CD4-positive, alpha-beta T cell treated with Interleukin-15 for 4 hours (primary cell): ENCODE results near the gene SPECC1L.
A peak's percentile ranks its signal among the peaks of the same experiment; 100 is the strongest.
"Not testable (repeated sequence)": the region's sequence is repeated elsewhere in the genome, so short reads cannot be mapped to it uniquely, and the experiment has no call there.

ENCODE experiments used
- DNase-seq: peaks from one replicate; pipeline ENCODE4 v3.0.0-alpha.2; 2020; ENCODE audit warnings: low spot score

Gene SPECC1L

DNA sequence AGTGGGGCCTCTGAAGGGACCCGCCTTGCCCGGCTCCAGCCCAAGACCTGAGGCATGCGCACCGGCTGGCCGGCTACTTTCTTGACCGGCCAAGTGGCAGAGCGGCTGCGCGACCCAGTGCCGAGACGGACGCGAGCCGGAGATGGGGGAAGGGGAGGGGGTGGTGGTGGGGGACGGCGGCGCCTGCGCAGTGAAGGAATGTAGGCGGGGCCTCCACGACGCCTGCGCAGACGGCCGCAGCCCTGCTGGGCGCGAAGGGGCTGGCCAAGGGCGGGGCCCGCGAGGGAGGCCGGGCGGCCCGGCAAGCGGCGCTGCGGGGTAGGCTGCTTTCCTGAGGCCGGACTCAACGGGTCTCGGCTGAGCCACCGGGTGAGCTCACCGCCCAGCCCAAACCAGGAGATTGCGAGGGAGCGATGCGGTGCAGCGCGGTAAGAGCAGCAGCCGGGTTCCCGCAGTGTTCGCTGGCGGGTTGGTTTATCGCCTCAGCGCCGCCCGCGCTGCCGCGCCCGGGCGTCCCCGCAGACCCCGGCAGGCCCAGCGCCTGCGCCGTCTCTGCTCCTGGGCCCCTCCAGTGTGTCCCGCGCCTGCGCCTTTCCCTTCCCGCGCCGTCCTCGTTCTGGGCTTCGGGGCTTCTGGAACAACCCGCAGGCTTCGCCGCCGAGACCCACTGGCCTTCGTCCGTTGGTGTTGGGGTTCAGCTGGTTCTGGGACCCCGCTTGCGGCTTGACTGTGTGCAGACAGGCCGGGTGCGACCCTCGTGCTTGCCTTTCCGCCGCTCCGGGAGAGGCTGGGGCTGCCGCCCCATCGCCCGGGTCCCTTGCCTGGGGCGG is at the start of gene SPECC1L:
Gene SPECC1L (plus strand): TSS at position 276 of the 830 bp plus-strand sequence. CDS start 31,401 bp downstream, outside the sequence.
- peak; percentile 90 for DNase-seq

DNA sequence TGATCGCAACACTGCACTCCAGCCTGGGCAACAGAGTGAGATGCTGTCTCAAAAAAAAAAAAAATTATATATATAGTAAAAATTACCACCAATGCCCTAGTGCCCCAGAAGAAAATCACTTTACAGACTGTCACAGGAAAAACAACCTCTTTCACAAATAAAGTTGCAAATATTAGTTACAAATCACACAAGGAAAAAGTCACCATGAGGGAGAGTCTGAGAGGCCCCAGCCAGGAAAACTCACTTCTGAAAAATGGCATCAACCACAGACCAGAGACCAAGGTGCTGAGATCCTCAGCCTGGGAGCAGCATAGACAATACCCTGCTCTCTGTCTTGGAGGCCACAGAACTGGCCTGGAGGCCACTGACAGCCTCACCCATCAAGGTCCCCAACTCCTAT is 46.2 kb upstream of the SPECC1L start:
- DNase-seq, result no peak

DNA sequence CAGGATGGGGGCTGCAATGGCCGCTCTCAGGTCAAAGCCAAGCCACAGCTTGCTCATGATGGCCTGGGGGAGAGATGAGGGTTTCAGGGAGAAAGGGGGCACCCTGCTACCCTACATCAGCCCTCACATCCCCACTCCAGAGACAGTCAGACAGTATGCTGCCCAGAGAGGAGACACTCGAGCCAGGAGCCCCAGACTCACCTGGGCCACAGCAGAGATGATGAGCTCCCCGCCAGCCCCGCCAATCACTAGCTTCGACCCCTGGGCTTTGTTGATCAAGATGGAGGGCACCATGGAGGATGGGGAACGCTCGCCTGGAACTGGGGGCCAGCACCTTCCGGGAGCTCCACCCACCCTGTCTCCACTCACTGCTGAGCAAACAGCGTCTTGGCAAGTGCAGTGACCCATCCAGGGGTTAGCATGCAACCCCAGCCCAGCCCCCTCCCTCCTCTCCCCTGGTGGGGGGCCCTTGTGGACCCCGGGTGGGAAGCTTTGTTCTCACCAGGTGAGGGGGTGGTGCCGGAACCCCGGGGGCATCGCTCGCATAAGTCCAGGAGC is 45.5 kb upstream of the SPECC1L start:
- DNase-seq, result no peak

DNA sequence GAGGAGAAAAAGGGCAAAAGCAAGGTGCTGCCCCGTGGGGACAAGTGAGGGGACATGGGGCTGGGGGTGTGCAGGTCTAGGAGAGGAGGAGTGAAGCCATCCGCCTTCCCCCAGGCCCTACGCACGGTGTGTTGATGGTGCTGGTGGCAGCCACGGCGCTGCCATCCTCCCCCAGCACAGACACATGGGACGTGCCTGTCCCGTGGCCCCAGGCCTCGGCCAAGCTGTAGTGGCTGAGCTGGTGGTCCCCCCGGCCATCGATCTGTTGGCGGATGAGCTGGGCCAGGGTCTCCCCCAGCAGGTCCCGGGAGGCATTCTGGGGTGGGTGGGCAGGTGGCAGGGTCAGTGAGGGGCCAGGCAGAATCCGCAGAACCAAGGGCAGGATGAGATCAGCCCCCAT is 44.7 kb upstream of the SPECC1L start:
- DNase-seq, result no peak

- DNase-seq, result peak; percentile 49
Observed at GRCh38 chr22:24230911-24231656, 39.5 kb upstream of the SPECC1L start.

- DNase-seq, result no peak
Observed at GRCh38 chr22:24231706-24232105, 38.9 kb upstream of the SPECC1L start.

DNA sequence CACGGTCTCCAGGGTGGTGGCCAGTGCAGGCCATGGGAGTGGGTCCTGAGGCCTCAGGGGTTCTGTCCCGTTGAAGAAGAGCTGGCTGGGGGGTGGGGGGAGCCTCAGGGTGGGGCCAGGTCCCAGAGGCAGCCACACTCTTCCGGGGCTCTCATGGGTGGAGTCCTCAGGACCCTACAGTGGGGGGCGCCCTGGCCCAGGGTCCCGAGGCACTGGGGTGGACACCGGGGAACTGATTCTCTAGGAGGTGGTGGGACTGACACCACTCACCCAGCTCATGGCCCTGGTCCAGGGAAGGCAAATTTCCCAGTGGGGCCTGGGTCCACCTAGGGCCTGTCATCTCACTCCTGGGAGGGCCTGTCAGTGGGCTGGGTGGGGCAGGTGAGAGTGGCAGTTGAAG is 38.5 kb upstream of the SPECC1L start:
- DNase-seq, result no peak

- no peak for DNase-seq
Observed at GRCh38 chr22:24232725-24233124, 37.9 kb upstream of the SPECC1L start.

DNA sequence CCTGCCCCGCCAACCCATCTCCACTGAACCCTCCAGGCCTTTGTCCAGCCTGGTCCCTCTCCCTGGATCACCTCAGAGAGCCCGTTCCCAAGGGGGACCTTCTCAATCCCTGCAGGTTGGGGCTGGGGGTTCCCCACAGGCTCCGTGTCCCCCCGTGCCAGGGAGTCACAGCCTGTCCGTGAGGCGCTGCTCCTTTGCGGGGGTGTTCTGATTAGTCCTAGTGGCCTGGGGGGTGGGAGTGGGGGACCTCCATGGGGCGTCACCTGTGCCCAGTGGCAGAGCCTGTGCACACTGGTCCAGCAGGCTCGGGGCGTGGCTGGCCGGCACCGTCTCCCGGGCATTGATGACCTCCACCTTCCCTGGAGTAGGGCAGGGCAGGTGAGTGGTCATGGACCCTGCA is 37.4 kb upstream of the SPECC1L start:
- DNase-seq, result no peak

DNA sequence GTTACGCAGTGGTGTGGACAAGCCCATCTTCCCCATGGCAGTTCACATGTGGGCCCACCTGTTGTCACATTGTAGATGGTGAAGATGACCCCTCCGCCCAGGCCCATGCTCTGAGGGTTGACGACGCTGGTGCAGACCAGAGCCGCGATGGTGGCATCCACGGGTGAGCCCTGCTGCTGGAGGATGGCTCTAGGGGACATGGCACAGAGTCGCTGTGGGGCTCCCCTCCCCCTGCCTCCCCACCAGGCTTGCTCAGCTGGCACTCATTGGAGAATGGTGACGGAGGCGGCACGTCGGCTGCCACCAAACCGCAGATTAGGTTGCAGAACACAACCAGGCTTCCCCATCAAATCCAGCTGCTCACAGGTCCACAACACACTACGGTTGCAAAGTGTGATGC is 36.8 kb upstream of the SPECC1L start:
- DNase-seq, result no peak

DNA sequence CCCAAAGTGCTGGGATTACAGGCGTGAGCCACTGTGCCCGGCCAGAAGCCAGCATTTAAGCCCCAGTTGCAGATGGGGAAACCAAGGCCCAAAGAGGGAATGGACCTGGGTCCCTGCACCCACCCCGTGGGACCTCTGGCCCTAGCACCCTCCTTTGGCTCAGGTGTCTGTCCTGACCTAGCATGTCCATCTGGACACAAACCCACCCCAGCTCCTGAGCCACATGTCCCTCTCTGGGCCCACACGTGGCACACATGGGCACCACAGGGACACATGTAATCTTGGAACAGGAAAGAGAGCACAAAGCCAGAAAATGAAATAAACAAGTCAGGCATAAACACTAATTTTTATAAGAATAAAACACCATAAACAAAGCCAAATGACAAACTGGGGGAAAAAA is 35.3 kb upstream of the SPECC1L start:
- DNase-seq, result no peak

DNA sequence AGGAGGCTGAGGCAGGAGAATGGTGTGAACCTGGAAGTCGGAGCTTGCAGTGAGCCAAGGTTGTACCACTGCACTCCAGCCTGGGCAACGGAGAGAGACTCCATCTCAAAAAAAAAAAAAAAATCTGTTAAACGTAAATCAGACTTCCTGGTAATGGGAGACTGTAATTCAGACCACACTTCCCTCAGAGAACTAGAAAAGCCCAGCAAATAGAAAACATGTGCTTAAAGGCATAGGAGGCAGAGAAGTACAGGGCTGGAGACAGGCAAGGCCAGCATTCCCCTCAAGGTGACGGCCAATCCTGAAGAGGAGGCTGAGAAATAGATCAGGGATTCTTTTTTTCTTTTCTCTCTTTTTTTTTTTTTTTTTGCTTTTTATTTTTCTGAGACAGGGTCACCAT is 34.0 kb upstream of the SPECC1L start:
- DNase-seq, result no peak

DNA sequence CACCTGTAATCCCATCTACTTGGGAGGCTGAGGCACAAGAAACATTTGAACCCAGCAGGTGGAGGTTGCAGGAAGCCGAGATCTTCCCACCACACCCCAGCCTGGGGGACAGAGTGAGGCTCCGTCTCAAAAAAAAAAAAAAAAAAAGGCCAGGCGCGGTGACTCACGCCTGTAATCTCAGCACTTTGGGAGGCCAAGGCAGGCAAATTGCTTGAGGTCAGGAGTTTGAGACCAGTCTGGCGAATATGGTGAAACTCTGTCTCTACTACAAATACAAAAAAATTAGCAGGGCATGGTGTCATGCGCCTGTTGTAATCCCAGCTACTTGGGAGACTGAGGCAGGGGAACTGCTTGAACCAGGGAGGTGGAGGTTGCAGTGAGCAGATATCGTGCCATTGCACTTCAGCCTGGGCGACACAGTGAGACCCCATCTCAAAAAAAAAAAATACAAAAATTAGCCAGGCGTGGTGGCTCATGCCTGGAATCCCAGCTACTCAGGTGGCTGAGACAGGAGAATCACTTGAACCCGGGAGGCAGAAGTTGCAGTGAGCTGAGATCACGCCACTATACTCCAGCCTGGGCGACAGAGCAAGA is 32.4 kb upstream of the SPECC1L start:
- not testable (repeated sequence) for DNase-seq

DNA sequence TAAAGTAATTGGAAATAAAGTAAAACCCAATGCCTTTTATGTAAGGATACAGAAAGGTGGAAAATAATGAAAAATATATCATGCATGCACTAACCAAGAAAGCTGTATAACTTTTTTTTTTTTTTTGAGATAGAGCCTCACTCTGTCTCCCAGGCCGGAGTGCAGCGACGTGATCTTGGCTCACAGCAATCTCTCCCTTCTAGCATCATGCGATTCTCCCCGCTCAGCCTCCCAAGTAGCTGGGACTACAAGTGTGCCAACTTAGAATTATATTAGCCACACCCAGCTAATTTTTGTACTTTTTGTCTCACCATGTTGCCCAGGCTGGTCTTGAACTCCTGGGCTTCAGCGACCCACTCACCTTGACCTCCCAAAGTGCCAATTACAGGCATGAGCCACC is 30.2 kb upstream of the SPECC1L start:
- DNase-seq, result no peak

- DNase-seq, result not testable (repeated sequence)
Observed at GRCh38 chr22:24240985-24241692, 29.5 kb upstream of the SPECC1L start.

DNA sequence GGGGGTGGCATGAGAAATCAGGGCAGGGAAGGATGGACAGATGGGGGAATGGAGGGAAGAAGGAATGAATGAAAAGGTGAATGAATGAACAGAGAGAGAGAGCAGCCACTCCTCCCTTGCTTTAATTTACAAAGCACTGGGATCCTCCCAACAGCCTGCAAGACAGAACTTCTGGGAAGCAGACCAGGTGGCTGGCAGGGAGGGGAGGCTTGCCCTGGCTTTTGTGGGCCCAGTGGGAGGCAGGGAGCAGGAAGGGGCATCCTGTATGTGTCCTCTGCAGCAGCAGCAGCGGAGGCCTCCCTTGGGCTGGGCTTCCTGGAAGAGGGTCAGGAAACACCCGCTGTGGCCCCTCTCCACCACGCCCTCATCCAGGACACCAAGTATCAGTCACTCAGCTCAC is 27.2 kb upstream of the SPECC1L start:
- not testable (repeated sequence) for DNase-seq

GRCh38 chr22:24244144-24244787 is 26.4 kb upstream of the SPECC1L start:
- no peak for DNase-seq

DNA sequence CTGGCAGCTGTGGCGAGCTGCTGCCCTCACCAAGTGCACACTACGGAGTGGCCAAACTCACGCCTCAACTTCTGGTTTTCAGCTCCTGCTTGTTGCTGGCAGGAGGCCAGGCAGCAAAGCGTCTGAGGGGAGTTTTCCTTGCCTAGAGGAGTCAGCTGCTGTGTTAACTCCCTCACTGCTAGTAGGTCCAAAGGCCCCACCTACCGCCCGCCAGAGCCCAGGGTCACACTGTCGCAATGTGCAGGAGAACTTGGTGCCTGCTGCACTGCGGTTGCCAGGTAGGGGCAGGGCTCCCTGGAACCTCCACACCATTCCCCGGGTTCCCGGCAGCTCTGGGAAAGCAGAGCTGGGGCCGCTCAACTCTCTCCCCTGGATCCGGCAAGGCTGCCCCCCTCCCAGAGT is 25.6 kb upstream of the SPECC1L start, which contains the start of gene GGT5:
Gene GGT5 (minus strand): TSS at position 53 of the 402 bp plus-strand sequence. CDS start 357 bp downstream, outside the sequence.
- not testable (repeated sequence) for DNase-seq

- DNase-seq, result not testable (repeated sequence)
Observed at GRCh38 chr22:24245584-24246561, 24.8 kb upstream of the SPECC1L start.

DNA sequence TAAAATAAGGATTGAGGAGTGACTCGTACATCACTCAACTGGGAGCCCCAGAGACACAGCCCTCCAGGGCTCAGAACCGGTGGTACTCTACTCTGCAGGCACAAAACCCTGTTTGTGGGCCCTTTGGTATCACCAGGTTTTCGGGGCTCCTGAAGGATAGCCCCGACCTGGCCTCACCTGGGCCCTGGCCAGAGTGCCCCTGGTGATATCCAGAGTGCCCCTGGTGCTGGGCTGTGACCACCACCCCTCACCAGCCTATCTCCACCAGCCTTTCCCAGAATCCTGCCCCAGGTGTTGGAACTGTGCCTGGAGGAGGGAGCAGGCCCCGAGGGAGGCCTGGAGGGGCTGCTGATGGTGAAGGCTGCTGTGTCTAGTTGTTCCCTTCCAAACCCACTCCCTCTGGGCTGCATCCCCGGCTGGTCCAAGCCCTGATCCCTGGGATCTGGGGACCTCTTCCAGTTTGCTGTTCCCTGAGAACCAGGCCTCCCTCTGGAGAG is 23.6 kb upstream of the SPECC1L start:
- DNase-seq, result no peak
